Midbrain (tissue), 1 donor: ENCODE measurements around the gene PHKA1.
"Not testable (repeated sequence)": the region's sequence is repeated elsewhere in the genome, so short reads cannot be mapped to it uniquely, and the experiment has no call there.

ENCODE experiments used
- DNase-seq: peaks from one replicate; lab custom pipeline; 2025; lab: John Stamatoyannopoulos, UW

The PHKA1 gene

GRCh38 chrX:72666451-72666850, 47.7 kb downstream of the PHKA1 start:
- no peak for DNase-seq

GRCh38 chrX:72663737-72664136, 50.4 kb downstream of the PHKA1 start:
- DNase-seq, result no peak

GRCh38 chrX:72662020-72662747, 51.9 kb downstream of the PHKA1 start:
- no peak for DNase-seq

- no peak for DNase-seq
These were observed 54.4 kb downstream of the PHKA1 start for GRCh38 chrX:72659723-72660122.

GRCh38 chrX:72652082-72652481, 62.0 kb downstream of the PHKA1 start:
- DNase-seq, result no peak

GRCh38 chrX:72644946-72645345, 69.2 kb downstream of the PHKA1 start:
- DNase-seq, result peak; percentile 10

- no peak for DNase-seq
These were observed 72.5 kb downstream of the PHKA1 start for GRCh38 chrX:72641611-72642010.

- no peak for DNase-seq
These were observed 78.2 kb downstream of the PHKA1 start for GRCh38 chrX:72635930-72636329.

GRCh38 chrX:72634331-72634730, 79.8 kb downstream of the PHKA1 start:
- DNase-seq, result peak; percentile 8

GRCh38 chrX:72630185-72630584, 83.9 kb downstream of the PHKA1 start:
- no peak for DNase-seq

GRCh38 chrX:72624194-72624593, 89.9 kb downstream of the PHKA1 start:
- DNase-seq, result no peak

- no peak for DNase-seq
These were observed 92.3 kb downstream of the PHKA1 start for GRCh38 chrX:72621625-72622485.

GRCh38 chrX:72621163-72621562, 92.9 kb downstream of the PHKA1 start:
- no peak for DNase-seq

GRCh38 chrX:72620550-72621145, 93.5 kb downstream of the PHKA1 start:
- no peak for DNase-seq

- no peak for DNase-seq
These were observed 104.8 kb downstream of the PHKA1 start for GRCh38 chrX:72609313-72609712.

GRCh38 chrX:72604705-72605104, 109.4 kb downstream of the PHKA1 start:
- DNase-seq, result no peak

- no peak for DNase-seq
These were observed 110.0 kb downstream of the PHKA1 start for GRCh38 chrX:72604112-72604511.

GRCh38 chrX:72591038-72591437, 123.1 kb downstream of the PHKA1 start:
- not testable (repeated sequence) for DNase-seq

GRCh38 chrX:72584163-72584562, 129.9 kb downstream of the PHKA1 start:
- no peak for DNase-seq

- DNase-seq, result no peak
These were observed 137.8 kb downstream of the PHKA1 start for GRCh38 chrX:72576141-72576894.

GRCh38 chrX:72573158-72573511, 141.0 kb downstream of the PHKA1 start:
- DNase-seq, result no peak
